Neural progenitor cell (in vitro differentiated cells): Measurements from ENCODE around the gene KRT35. TPM values are rescaled to one million over a fixed set of nuclear protein-coding genes. Genes with fewer than 3 reads are reported as not detected.
A peak's percentile ranks its signal among the peaks of the same experiment; 100 is the strongest.

Experiments
- DNase-seq: peaks from one replicate; pipeline ENCODE4 v3.0.0-alpha.2; 2016; ENCODE audit warnings: low spot score
- H2AFZ ChIP-seq: fragments of 200-600 bp; sonication (generic); replicated peaks from 2 replicates; pipeline ENCODE4 v1.6.1; 2016; ENCODE audit warnings: antibody characterized with exemption
- H3F3A ChIP-seq: fragments of 200-600 bp; sonication (generic); 2 replicates; pipeline ENCODE4 v1.6.1; 2016; ENCODE audit warnings: antibody characterized with exemption, low read depth
- H3K27ac ChIP-seq: fragments of 200-600 bp; sonication (generic); 2 replicates; pipeline ENCODE4 v1.5.1; 2016; ENCODE audit warnings: mild to moderate bottlenecking
- H3K27me3 ChIP-seq: fragments of 200-600 bp; sonication (generic); 2 replicates; pipeline ENCODE4 v1.6.1; 2016; ENCODE audit warnings: mild to moderate bottlenecking, moderate library complexity
- H3K36me3 ChIP-seq: fragments of 200-600 bp; sonication (generic); 2 replicates; pipeline ENCODE4 v1.5.1; 2016
- H3K4me1 ChIP-seq: fragments of 200-600 bp; sonication (generic); 2 replicates; pipeline ENCODE4 v1.6.1; 2016; ENCODE audit warnings: mixed run types
- H3K4me2 ChIP-seq: fragments of 200-600 bp; sonication (generic); 2 replicates; pipeline ENCODE4 v1.6.1; 2016
- H3K4me3 ChIP-seq: fragments of 200-600 bp; sonication (generic); 2 replicates; pipeline ENCODE4 v1.5.1; 2016
- H3K79me2 ChIP-seq: fragments of 200-600 bp; sonication (generic); 2 replicates; pipeline ENCODE4 v1.6.1; 2016; ENCODE audit warnings: low read depth
- H3K9ac ChIP-seq: fragments of 200-600 bp; sonication (generic); 2 replicates; pipeline ENCODE4 v1.6.1; 2016
- H3K9me3 ChIP-seq: fragments of 200-600 bp; sonication (generic); 2 replicates; pipeline ENCODE4 v1.5.1; 2016; ENCODE audit warnings: low read depth
- H4K20me1 ChIP-seq: fragments of 200-600 bp; sonication (generic); 2 replicates; pipeline ENCODE4 v1.6.1; 2016; ENCODE audit warnings: low read depth
- H3K27ac Mint-ChIP-seq: 3 replicates; pipeline ENCODE4 v1.8.0; 2021; ENCODE audit warnings: mixed read lengths
- H3K27me3 Mint-ChIP-seq: 2 replicates; pipeline ENCODE4 v1.8.0; 2022; ENCODE audit warnings: low read depth, mild to moderate bottlenecking, inconsistent platforms, moderate library complexity, mixed read lengths; ENCODE audit not compliant: insufficient read depth
- H3K36me3 Mint-ChIP-seq: 3 replicates; pipeline ENCODE4 v1.8.0; 2021; ENCODE audit warnings: mixed read lengths
- H3K4me1 Mint-ChIP-seq: 3 replicates; pipeline ENCODE4 v1.8.0; 2021; ENCODE audit warnings: mixed read lengths
- H3K4me3 Mint-ChIP-seq: 3 replicates; pipeline ENCODE4 v1.8.0; 2021; ENCODE audit warnings: mild to moderate bottlenecking, moderate library complexity, mixed read lengths
- H3K9me3 Mint-ChIP-seq: 3 replicates; pipeline ENCODE4 v1.8.0; 2020; ENCODE audit warnings: mixed read lengths
- CTCF ChIP-seq: fragments of 200-600 bp; sonication (generic); IDR thresholded peaks from 2 replicates; pipeline ENCODE4 v1.5.1; 2017; ENCODE audit warnings: antibody characterized with exemption, mild to moderate bottlenecking
- EZH2 ChIP-seq: fragments of 200-600 bp; sonication (generic); IDR thresholded peaks from 2 replicates; pipeline ENCODE4 v1.6.1; 2017; ENCODE audit warnings: antibody characterized with exemption, mild to moderate bottlenecking, moderate library complexity
- EZH2phosphoT487 ChIP-seq: fragments of 200-600 bp; sonication (generic); IDR thresholded peaks from 2 replicates; pipeline ENCODE4 v1.6.1; 2017; ENCODE audit warnings: antibody characterized with exemption
- total RNA-seq: library from RNA; depleted of rRNA; stranded (reverse); fragments of >200 nt; gene quantifications from 2 replicates; pipeline ENCODE4 v1.2.3, GENCODE V29; 2015; ENCODE audit warnings: low replicate concordance

KRT35 gene
- total RNA-seq, 1 donor from 2014 or later, result not detected

- Mint-ChIP-seq H3K36me3 (no peaks in the 10 kb centered on the region), H3K9me3 (no peaks in the 10 kb centered on the region), H3K4me1 (peaks cover 16% of the 10 kb centered on the region), H3K27ac (peak overlapping the region; percentile 79), H3K27me3 (peaks cover 9% of the 10 kb centered on the region), H3K4me3 (no peak overlapping the region)
- Histone ChIP-seq H2AFZ (no peak overlapping the region), H3K4me2 (no peak overlapping the region), H3K9ac (no peak overlapping the region), H3K36me3 (no peaks in the 10 kb centered on the region), H3K27ac (no peak overlapping the region), H3K4me3 (no peak overlapping the region), H3F3A (no peaks in the 10 kb centered on the region), H3K79me2 (no peaks in the 10 kb centered on the region), H4K20me1 (no peaks in the 10 kb centered on the region), H3K9me3 (no peaks in the 10 kb centered on the region), H3K4me1 (peaks cover 15% of the 10 kb centered on the region), H3K27me3 (no peaks in the 10 kb centered on the region)
- TF ChIP-seq EZH2 (no peak), EZH2phosphoT487 (no peak), CTCF (no peak)
- no peak for DNase-seq
Measured at GRCh38 chr17:41507315-41507880, 26.4 kb upstream of the KRT35 start.

DNA sequence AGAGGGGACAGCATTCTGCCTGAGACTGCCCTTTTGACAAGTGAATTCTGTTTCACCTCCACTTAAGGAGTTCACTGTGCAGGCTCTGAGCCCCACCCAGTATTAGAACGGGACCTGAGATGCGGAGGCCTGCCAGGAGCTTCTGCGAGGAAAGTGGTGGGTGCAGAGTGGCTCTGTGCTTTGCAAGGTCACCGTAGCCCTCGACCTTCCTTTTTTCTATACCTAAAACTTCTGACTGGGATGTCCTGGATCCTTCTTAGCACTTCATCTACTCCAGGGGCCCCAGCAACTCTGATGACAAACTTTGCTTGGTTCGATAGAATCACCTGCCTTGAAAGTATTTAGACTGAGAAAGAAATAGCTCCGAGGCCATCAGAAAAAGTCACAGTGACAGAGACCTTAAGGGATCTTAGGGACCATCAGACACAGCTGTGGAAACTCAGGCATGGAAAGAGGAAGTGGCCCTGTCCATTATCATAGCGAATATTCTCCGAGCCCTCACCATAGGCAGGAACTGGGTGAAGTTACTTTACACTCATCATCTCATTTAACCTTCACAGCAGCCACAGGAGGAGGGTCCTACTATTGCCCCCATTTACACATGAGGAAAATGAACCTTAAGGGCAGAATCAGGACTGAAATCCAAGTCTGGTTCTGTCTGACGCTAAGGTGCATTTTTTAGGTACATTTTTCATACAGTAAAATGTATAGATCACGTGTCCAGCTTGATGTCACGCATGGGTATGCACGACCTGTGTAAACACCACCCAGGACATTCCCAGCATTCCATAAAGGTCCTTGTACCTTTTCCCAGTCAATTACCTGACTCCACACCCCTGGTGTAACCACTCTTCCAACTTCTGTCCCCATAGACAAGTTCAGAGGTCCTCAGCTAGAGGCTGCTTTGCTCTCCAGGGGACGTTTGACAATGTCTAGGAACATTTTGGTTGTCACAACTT is 25.1 kb upstream of the KRT35 start:
- Histone ChIP-seq H3K9me3 (no peaks in the 10 kb centered on the region), H2AFZ (no peak overlapping the region), H3K4me1 (peaks cover 11% of the 10 kb centered on the region), H3K79me2 (no peaks in the 10 kb centered on the region), H3K4me2 (no peak overlapping the region), H3F3A (no peaks in the 10 kb centered on the region), H3K4me3 (no peak overlapping the region), H3K27me3 (no peaks in the 10 kb centered on the region), H3K27ac (no peak overlapping the region), H3K36me3 (no peaks in the 10 kb centered on the region), H3K9ac (no peak overlapping the region), H4K20me1 (no peaks in the 10 kb centered on the region)
- TF ChIP-seq CTCF (no peak), EZH2 (no peak), EZH2phosphoT487 (no peak)
- H3K27ac Mint-ChIP-seq, result peak overlapping the region; percentile 79
- DNase-seq, result no peak
- no peaks in the 10 kb centered on the region for H3K36me3 Mint-ChIP-seq
- H3K4me3 Mint-ChIP-seq, result no peak overlapping the region
- H3K27me3 Mint-ChIP-seq, result peaks cover 9% of the 10 kb centered on the region
- H3K4me1 Mint-ChIP-seq, result peaks cover 16% of the 10 kb centered on the region
- no peaks in the 10 kb centered on the region for H3K9me3 Mint-ChIP-seq

- H3K27me3 ChIP-seq, result no peaks in the 10 kb centered on the region
- Mint-ChIP-seq H3K4me1 (peaks cover 11% of the 10 kb centered on the region), H3K36me3 (no peaks in the 10 kb centered on the region), H3K9me3 (no peaks in the 10 kb centered on the region), H3K27ac (peak within 1 kb of the TSS; percentile 79), H3K4me3 (no peak within 1 kb of the TSS), H3K27me3 (peaks cover 9% of the 10 kb centered on the region)
- H3K79me2 ChIP-seq, result no peaks in the 10 kb centered on the region
- no peaks in the 10 kb centered on the region for H3K9me3 ChIP-seq
- no peak within 1 kb of the TSS for H3K9ac ChIP-seq
- TF ChIP-seq EZH2phosphoT487 (no peak), EZH2 (no peak), CTCF (no peak)
- peaks cover 9% of the 10 kb centered on the region for H3K4me1 ChIP-seq
- no peaks in the 10 kb centered on the region for H4K20me1 ChIP-seq
- no peak within 1 kb of the TSS for H3K4me3 ChIP-seq
- H3K36me3 ChIP-seq, result no peaks in the 10 kb centered on the region
- DNase-seq, result no peak
- no peak within 1 kb of the TSS for H2AFZ ChIP-seq
- H3K27ac ChIP-seq, result no peak within 1 kb of the TSS
- H3K4me2 ChIP-seq, result no peak within 1 kb of the TSS
- no peaks in the 10 kb centered on the region for H3F3A ChIP-seq
Measured at GRCh38 chr17:41505007-41505808, 24.3 kb upstream of the KRT35 start, which contains the start of gene KRT13. Gene KRT13, minus strand, starts transcription at chr17:41505612. Its CDS starts 62 bp downstream, at chr17:41505550.
